Astrocyte (in vitro differentiated cells and primary cell): Measurements from ENCODE around the gene TH. TPM values are rescaled to one million over a fixed set of nuclear protein-coding genes. Genes with fewer than 3 reads are reported as not detected.

Experiments
- DNase-seq: peaks from one replicate; pipeline ENCODE4 v3.0.0-alpha.2; 2010; ENCODE audit warnings: low read depth
- FAIRE-seq: peaks from 2 replicates; lab custom pipeline; 2011; peaks lifted over from hg19 to GRCh38; lab: Jason Lieb, UNC
- H2AFZ ChIP-seq: 2 replicates; pipeline ENCODE4 v1.6.0; 2012; ENCODE audit warnings: low read depth, low read length, inconsistent platforms
- H3K27ac ChIP-seq: 2 replicates; pipeline ENCODE4 v1.5.1; 2011; ENCODE audit warnings: low read depth, low read length, inconsistent platforms
- H3K27me3 ChIP-seq: 2 replicates; pipeline ENCODE4 v1.6.0; 2011; ENCODE audit warnings: low read length, inconsistent platforms; ENCODE audit not compliant: insufficient read depth
- H3K36me3 ChIP-seq: 2 replicates; pipeline ENCODE4 v1.5.1; 2011; ENCODE audit warnings: low read length, inconsistent platforms; ENCODE audit not compliant: insufficient read depth
- H3K4me1 ChIP-seq: 2 replicates; pipeline ENCODE4 v1.5.1; 2011; ENCODE audit warnings: low read length, inconsistent platforms; ENCODE audit not compliant: insufficient read depth
- H3K4me2 ChIP-seq: 2 replicates; pipeline ENCODE4 v1.6.0; 2012; ENCODE audit warnings: low read length, inconsistent platforms
- H3K4me3 ChIP-seq: 2 replicates; pipeline ENCODE4 v1.5.1; 2011; ENCODE audit warnings: low read depth, mild to moderate bottlenecking, low read length, inconsistent platforms; ENCODE audit not compliant: insufficient read depth
- H3K79me2 ChIP-seq: 2 replicates; pipeline ENCODE4 v1.6.0; 2012; ENCODE audit warnings: mild to moderate bottlenecking, low read length, inconsistent platforms; ENCODE audit not compliant: insufficient read depth
- H3K9ac ChIP-seq: 2 replicates; pipeline ENCODE4 v1.6.0; 2012; ENCODE audit warnings: mild to moderate bottlenecking, low read length, inconsistent platforms
- H3K9me3 ChIP-seq: 2 replicates; pipeline ENCODE4 v1.5.1; 2012; ENCODE audit warnings: low read depth, mild to moderate bottlenecking, low read length, inconsistent platforms; ENCODE audit not compliant: insufficient read depth
- H4K20me1 ChIP-seq: 2 replicates; pipeline ENCODE4 v1.6.0; 2012; ENCODE audit warnings: low read length, inconsistent platforms; ENCODE audit not compliant: insufficient read depth
- H3K27ac Mint-ChIP-seq: one replicate; pipeline ENCODE4 v1.8.0; 2021; ENCODE audit warnings: mild to moderate bottlenecking, mixed read lengths; ENCODE audit not compliant: unreplicated experiment
- H3K27me3 Mint-ChIP-seq: one replicate; pipeline ENCODE4 v1.8.0; 2021; ENCODE audit warnings: low read depth, mixed read lengths; ENCODE audit not compliant: unreplicated experiment
- H3K36me3 Mint-ChIP-seq: one replicate; pipeline ENCODE4 v1.8.0; 2021; ENCODE audit warnings: low read depth, mixed read lengths; ENCODE audit not compliant: unreplicated experiment
- H3K4me1 Mint-ChIP-seq: one replicate; pipeline ENCODE4 v1.8.0; 2021; ENCODE audit warnings: low read depth, mixed read lengths; ENCODE audit not compliant: unreplicated experiment
- H3K4me3 Mint-ChIP-seq: one replicate; pipeline ENCODE4 v1.8.0; 2021; ENCODE audit warnings: mild to moderate bottlenecking, moderate library complexity, mixed read lengths; ENCODE audit not compliant: unreplicated experiment
- H3K9me3 Mint-ChIP-seq: one replicate; pipeline ENCODE4 v1.8.0; 2021; ENCODE audit warnings: mild to moderate bottlenecking, mixed read lengths; ENCODE audit not compliant: unreplicated experiment
- CTCF ChIP-seq: IDR thresholded peaks from 2 replicates; pipeline ENCODE4 v1.5.1; 2011; ENCODE audit warnings: low read depth, mild to moderate bottlenecking, inconsistent platforms, low read length, moderate library complexity; ENCODE audit not compliant: insufficient read depth
- EZH2 ChIP-seq: IDR thresholded peaks from 2 replicates; pipeline ENCODE4 v1.6.1; 2012; ENCODE audit warnings: mild to moderate bottlenecking, low read length, inconsistent platforms; ENCODE audit not compliant: insufficient read depth
- total RNA-seq: library from RNA; stranded (reverse); gene quantifications from 2 replicates; pipeline ENCODE4 v1.2.1, GENCODE V29; 2021

TH gene
- total RNA-seq, 1 donor from 2014 or later, result not detected

- TF ChIP-seq CTCF, result peak; percentile 64
- no peak for TF ChIP-seq EZH2
- Mint-ChIP-seq H3K27me3 (peaks cover 15% of the 10 kb centered on the region), H3K27ac (no peak overlapping the region), H3K36me3 (no peaks in the 10 kb centered on the region), H3K4me1 (no peaks in the 10 kb centered on the region), H3K4me3 (no peak overlapping the region), H3K9me3 (no peaks in the 10 kb centered on the region)
- no peak overlapping the region for H3K4me3 ChIP-seq
- no peaks in the 10 kb centered on the region for H3K27me3 ChIP-seq
- H3K36me3 ChIP-seq, result no peaks in the 10 kb centered on the region
- no peak overlapping the region for H2AFZ ChIP-seq
- no peaks in the 10 kb centered on the region for H3K79me2 ChIP-seq
- no peak overlapping the region for H3K9ac ChIP-seq
- DNase-seq (peak; percentile 2), FAIRE-seq (peak; percentile 60)
- no peak overlapping the region for H3K4me2 ChIP-seq
- H4K20me1 ChIP-seq, result peaks cover 2% of the 10 kb centered on the region
- H3K9me3 ChIP-seq, result no peaks in the 10 kb centered on the region
- no peak overlapping the region for H3K27ac ChIP-seq
- no peaks in the 10 kb centered on the region for H3K4me1 ChIP-seq
Observed at GRCh38 chr11:2156416-2157182, 15.0 kb downstream of the TH start.

DNA sequence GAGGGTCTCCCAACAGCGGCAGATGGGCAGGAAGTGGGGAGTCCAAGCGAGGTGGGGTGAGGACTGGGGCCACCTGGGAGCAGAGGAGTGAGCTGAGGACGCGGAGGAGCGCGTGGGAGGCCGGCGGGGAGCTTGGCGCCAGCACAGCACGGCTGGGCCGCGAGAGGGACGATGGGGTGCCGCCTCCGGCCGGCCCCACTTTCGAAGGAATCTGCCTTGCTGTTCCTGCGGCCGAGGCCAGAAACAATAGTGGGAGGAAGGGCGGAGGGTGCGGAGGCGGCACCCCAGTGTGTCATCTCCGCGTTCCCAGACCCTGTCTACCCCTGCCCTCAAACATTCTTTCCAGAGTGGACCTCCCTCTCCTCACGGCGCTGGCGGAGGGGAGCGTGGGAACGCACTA, 16.1 kb downstream of the TH start:
- Histone ChIP-seq H3K27ac (no peak overlapping the region), H3K9me3 (no peaks in the 10 kb centered on the region), H3K4me1 (no peaks in the 10 kb centered on the region), H3K36me3 (no peaks in the 10 kb centered on the region), H3K27me3 (peaks cover 7% of the 10 kb centered on the region), H3K4me3 (no peak overlapping the region), H4K20me1 (peaks cover 9% of the 10 kb centered on the region), H3K79me2 (no peaks in the 10 kb centered on the region), H3K9ac (no peak overlapping the region), H3K4me2 (no peak overlapping the region), H2AFZ (no peak overlapping the region)
- no peak for DNase-seq
- no peaks in the 10 kb centered on the region for H3K4me1 Mint-ChIP-seq
- no peak overlapping the region for H3K4me3 Mint-ChIP-seq
- H3K27me3 Mint-ChIP-seq, result peaks cover 24% of the 10 kb centered on the region
- H3K27ac Mint-ChIP-seq, result no peak overlapping the region
- no peak for FAIRE-seq
- H3K36me3 Mint-ChIP-seq, result no peaks in the 10 kb centered on the region
- H3K9me3 Mint-ChIP-seq, result no peaks in the 10 kb centered on the region
- TF ChIP-seq EZH2 (no peak), CTCF (no peak)

DNA sequence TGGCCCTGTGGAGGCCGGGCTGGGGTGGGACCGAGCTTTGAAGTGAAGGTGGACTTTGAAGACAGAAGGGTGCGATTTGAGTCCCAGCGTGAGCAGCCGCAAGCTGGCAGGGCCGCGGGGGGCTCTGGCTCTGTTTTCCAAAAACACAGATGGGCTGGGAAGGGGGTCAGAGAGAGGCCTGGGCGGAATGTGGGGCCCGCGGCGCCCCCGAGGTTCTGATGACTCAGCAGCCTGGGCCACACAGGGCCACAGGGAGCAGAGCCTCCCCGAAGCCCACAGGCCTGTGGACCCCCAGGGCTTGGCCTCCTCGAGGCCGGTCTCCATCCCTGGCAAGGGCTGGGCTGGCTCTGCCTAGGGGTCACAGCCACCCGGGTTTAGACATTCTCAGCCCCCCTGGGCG, 16.7 kb downstream of the TH start:
- peaks cover 26% of the 10 kb centered on the region for H3K27me3 Mint-ChIP-seq
- no peak overlapping the region for H3K4me3 Mint-ChIP-seq
- FAIRE-seq, result no peak

More for the DNA sequence above, 16.7 kb downstream of the TH start:
- Mint-ChIP-seq H3K4me1 (no peaks in the 10 kb centered on the region), H3K36me3 (no peaks in the 10 kb centered on the region), H3K9me3 (no peaks in the 10 kb centered on the region), H3K27ac (no peak overlapping the region)
- Histone ChIP-seq H3K27me3 (peaks cover 13% of the 10 kb centered on the region), H3K36me3 (no peaks in the 10 kb centered on the region), H3K9me3 (no peaks in the 10 kb centered on the region), H3K4me3 (no peak overlapping the region), H3K79me2 (no peaks in the 10 kb centered on the region), H2AFZ (no peak overlapping the region), H3K4me2 (no peak overlapping the region), H3K27ac (no peak overlapping the region), H4K20me1 (peaks cover 15% of the 10 kb centered on the region), H3K9ac (no peak overlapping the region), H3K4me1 (no peaks in the 10 kb centered on the region)
- no peak for DNase-seq
- TF ChIP-seq EZH2 (no peak), CTCF (no peak)
